GM21381 (cell line): ENCODE results near the gene RTN4RL1.

Experiments used
- ATAC-seq: cut with Tn5 transposase; IDR thresholded peaks from one replicate; pipeline ENCODE4 v1.9.1; 2021; ENCODE audit warnings: mild to moderate bottlenecking, moderate library complexity; ENCODE audit not compliant: unreplicated experiment

Gene RTN4RL1

GRCh38 chr17:1956134-1956533, 69.0 kb downstream of the RTN4RL1 start:
- no peak for ATAC-seq

DNA sequence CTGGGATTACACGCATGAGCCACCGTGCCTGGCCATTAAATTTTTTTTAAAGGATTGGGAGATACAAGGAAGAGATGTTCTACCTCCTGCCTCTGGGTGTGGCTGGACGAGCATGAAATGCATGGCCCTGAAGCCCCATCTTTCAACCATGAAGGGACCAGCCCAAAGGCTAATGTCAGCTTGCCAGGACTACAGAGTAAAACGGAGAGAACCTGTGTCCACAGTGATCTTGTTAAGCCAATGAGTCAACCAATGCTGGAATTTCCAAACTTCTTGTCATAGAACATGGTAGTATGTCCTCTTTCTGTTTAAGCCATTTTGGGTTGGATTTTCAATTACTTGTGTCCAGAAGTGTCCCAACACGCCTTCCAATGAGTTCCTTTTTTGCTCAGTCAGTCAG, 71.3 kb downstream of the RTN4RL1 start:
- no peak for ATAC-seq

- no peak for ATAC-seq
Observed at GRCh38 chr17:1951920-1952319, 73.2 kb downstream of the RTN4RL1 start.

GRCh38 chr17:1949754-1950153, 75.4 kb downstream of the RTN4RL1 start:
- ATAC-seq: no peak

DNA sequence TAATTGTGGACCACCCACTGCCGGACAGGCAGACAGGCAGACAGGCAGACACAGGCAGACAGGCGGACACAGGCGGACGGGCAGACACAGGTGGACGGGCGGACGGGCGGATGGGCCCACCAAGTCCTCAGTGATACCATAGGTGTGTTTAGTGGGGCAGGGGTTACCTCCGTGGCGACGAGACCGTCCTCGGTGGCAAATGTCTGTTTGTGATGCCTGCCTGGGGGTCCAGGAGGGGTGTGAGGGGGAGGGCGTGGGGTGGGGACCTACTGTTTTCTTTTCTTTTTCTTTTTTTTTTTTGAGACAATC, 76.7 kb downstream of the RTN4RL1 start:
- no peak for ATAC-seq

GRCh38 chr17:1947743-1948516, 77.2 kb downstream of the RTN4RL1 start:
- no peak for ATAC-seq

DNA sequence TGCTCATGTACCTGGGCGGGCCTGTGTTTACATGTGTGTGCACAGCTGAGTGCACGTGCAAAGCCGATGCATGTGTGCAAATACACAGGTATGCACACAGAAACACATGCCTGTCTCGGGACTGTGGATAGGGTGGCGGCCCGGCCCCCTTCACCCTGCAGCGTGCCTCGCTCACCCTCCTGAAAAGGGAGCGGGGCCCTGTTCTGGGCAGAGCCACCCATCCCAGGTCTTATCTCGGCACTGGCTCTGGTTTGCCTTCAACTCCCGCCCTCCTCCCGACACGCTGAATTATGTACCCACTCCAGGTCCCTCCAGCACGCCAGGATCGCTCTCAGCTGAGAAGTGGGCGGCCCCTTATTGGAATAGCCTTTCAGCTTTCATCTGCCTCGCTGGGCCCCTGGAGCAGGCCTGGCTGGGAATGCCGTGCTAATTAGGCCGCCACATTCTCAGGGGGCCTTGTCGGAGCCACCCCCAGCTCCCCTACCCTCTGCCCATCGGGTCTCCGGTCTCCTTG, 77.8 kb downstream of the RTN4RL1 start:
- no peak for ATAC-seq

DNA sequence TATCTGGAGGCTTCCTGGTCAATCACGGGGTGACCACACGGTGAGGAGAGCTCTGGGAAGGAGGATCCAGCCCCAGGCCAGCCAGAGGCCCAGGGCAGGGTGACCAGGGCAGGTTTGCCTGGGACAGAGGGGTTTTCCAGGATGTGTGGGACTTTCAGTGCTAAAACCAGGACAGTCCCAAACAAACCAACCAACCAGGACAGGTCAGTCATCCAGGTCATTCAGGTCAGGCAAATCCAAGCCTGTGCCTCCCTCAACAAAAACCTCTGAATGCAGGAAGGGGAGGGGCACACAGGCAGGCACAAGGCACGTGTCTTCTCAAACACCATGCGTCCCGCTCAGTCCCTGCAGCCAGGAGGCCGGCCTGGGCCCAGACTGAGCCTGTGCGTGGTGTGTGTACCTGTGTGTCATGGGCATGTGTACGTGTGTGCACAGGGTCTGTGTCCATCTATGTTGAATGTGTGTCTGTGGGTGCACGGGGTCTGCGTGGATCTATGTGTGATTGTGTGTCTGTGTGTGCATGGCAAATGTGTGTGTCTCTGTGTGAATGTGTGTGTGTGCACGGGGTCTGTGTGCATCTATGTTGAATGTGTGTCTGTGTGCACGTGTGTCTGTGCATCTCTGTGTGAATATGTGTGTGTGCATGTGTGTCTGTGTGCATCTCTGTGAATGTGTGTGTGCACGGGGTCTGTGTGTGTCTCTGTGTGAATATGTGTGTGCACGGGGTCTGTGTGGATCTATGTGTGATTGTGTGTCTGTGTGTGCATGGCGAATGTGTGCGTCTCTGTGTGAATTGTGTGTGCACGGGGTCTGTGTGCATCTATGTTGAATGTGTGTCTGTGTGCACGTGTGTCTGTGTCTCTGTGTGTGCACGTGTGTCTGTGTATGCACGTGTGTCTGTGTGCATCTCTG, 78.9 kb downstream of the RTN4RL1 start:
- ATAC-seq: no peak

DNA sequence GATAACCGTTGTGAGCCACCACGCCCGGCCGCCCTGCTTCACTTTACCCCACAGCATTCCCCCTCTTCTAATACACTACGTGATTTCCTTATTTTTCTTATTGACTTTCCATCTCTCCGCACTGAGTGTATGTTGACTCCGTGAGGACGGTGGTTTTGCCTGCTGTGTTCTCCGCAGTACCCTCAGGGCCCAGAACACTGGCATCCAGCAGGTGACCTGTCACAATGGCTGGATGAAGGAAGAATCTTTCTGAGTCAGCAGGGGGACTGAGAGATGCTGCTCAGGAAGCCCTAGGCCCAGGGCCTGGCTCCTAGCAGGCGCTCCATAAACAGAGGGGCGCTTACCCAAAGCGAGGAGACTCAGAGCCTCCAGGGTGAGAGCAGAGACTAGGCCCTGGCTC, 79.5 kb downstream of the RTN4RL1 start:
- ATAC-seq: no peak

DNA sequence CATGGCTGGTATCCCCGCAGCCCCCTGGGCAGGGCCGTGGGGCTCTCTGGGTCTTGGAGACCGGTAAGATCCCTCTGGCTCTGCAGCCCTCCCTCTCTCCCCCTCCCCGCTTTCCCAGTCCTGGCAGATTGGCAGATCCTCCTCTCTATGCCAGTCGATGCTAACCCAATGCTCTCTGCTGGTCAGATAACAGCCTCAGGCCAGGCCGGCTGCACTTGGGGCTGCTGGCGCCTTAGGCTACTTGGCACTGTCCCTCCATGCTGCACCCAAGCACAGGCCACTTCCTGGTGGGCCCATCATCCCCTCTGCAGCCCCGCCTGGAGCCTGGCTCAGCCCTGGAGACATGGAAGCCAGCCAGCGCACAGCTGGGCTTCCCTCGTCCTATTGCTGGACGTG, 81.7 kb downstream of the RTN4RL1 start:
- no peak for ATAC-seq

DNA sequence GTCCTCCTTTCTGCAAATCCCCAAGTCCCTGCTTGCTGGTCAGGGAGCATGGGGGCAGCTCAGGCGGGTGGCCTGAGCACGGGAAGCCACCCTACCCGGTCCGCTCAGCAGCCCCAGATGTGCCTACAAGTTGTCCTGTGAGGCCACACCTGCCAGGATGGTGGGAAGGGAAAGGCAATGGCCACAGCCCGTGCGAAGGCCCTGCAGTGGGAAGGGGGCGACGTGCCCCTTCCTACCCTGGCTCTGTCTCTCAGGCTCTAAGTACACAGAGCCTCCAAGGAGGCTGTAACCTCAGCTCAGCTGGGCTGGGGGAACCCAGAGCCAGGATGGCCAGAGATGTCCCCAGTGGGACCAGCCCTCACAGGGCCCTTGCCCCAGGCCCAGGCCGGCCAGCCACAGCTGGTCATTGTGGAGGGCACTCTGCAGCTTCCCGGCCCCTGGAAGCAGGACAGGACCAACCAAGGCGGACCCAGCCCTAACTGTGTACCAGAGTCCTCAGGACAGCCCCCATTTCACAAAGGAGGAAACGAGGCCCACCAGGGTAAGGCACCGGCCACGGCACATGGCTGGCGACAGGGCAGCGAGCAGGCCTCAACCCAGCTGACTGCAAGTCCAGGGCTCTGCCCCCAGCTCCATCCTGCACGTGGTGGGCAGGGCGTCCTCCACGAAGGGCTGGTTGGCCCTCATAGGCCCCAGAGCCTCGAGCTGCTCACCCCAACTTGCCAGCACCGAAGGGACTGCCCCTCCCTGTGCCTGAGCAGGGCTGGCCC, 82.3 kb downstream of the RTN4RL1 start:
- no peak for ATAC-seq

GRCh38 chr17:1942066-1942365, 83.1 kb downstream of the RTN4RL1 start:
- no peak for ATAC-seq

GRCh38 chr17:1941272-1942065, 83.7 kb downstream of the RTN4RL1 start:
- no peak for ATAC-seq

GRCh38 chr17:1940810-1941185, 84.3 kb downstream of the RTN4RL1 start:
- no peak for ATAC-seq

GRCh38 chr17:1939981-1940809, 84.9 kb downstream of the RTN4RL1 start:
- ATAC-seq: no peak

- ATAC-seq: no peak
Observed at GRCh38 chr17:1937461-1937860, 87.7 kb downstream of the RTN4RL1 start.

- no peak for ATAC-seq
Observed at GRCh38 chr17:1936766-1937165, 88.4 kb downstream of the RTN4RL1 start.

GRCh38 chr17:1934901-1935300, 90.2 kb downstream of the RTN4RL1 start:
- no peak for ATAC-seq

DNA sequence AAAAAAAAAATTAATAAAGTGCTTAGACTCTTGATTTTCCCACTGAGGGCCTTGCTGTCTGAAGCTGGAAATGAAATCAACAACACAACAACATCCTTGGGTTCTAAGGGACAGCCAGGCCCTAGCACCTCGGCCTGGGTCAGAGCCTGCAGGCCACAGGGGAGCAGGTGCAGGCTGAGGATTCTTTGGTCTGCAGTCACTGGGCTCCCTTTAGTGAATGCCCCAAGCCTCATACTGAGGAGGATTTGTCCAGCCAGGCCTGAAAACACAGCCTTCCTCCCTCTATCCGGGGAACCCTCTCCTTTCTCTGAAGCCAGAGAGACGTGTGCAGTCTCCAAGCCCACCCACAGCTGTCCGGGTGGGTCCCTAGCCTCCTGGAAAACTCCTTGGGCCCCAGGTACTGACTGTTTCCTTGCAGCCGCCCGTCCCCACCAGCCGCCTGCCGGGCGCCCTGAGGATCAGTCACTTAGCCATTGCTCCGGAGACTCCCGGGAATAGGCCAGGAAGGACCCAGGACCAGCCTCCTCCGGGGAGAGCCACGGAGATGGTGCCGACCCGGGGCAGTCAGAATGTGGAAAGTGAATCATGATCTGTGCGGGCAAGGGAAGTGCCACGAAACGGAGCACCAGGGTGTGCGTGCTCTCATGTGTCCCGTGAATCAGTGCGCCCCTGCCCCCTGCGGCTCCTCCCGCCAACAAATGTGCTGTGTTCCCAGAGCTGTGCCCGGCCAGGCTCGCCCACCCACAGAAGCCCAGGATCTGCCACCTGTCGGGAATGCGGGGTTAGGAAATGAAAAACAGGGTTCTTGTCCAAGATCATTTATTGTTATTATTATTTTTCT, 91.0 kb downstream of the RTN4RL1 start:
- ATAC-seq: no peak
